Immature natural killer cell (primary cell): Measurements from ENCODE around the gene GSK3B. TPM values are rescaled to one million over a fixed set of nuclear protein-coding genes. Genes with fewer than 3 reads are reported as not detected.

Source experiments
- DNase-seq, 3 donors: peaks; one replicate each; pipeline ENCODE4 v3.0.0; 2022; ENCODE audit warnings: mixed read lengths in 1 of 3
- H3K27ac Mint-ChIP-seq, 6 donors: one replicate each; pipeline ENCODE4 v1.8.0; 2020; ENCODE audit warnings: mixed read lengths in 6 of 6, mild to moderate bottlenecking in 5 of 6, inconsistent platforms in 4 of 6, moderate library complexity in 3 of 6
- H3K27me3 Mint-ChIP-seq, 3 donors: one replicate each; pipeline ENCODE4 v1.8.0; 2020 to 2021; ENCODE audit warnings: low read depth in 3 of 3, mild to moderate bottlenecking in 3 of 3, mixed read lengths in 3 of 3, moderate library complexity in 3 of 3, inconsistent platforms in 1 of 3
- H3K36me3 Mint-ChIP-seq, 3 donors: one replicate each; pipeline ENCODE4 v1.8.0; 2020; ENCODE audit warnings: mixed read lengths in 3 of 3, inconsistent platforms in 2 of 3, mild to moderate bottlenecking in 2 of 3
- H3K4me1 Mint-ChIP-seq, 2 donors: one replicate each; pipeline ENCODE4 v1.8.0; 2020; ENCODE audit warnings: inconsistent platforms in 2 of 2, mild to moderate bottlenecking in 2 of 2, mixed read lengths in 2 of 2, moderate library complexity in 1 of 2
- H3K4me3 Mint-ChIP-seq, 5 donors: one replicate each; pipeline ENCODE4 v1.8.0; 2020; ENCODE audit warnings: mild to moderate bottlenecking in 5 of 5, mixed read lengths in 5 of 5, inconsistent platforms in 3 of 5, moderate library complexity in 3 of 5
- H3K9me3 Mint-ChIP-seq, 6 donors: one replicate each; pipeline ENCODE4 v1.8.0; 2020; ENCODE audit warnings: mild to moderate bottlenecking in 6 of 6, mixed read lengths in 6 of 6, inconsistent platforms in 4 of 6, moderate library complexity in 3 of 6
- polyA plus RNA-seq, 3 donors: library from polyadenylated mRNA; unstranded; fragments of 300-500 nt; fragmentation: Illumina TruSeq; gene quantifications; one replicate each; pipeline ENCODE4 v1.2.3, GENCODE V29; 2021

GSK3B gene
- polyA plus RNA-seq, 3 donors from 2014 or later, result 11.9 to 26.6 (median 20.0) TPM

GRCh38 chr3:119794401-119794800, 299.8 kb downstream of the GSK3B start:
- no peak for DNase-seq
- Mint-ChIP-seq H3K4me1 (no peaks in the 10 kb centered on the region), H3K9me3 (peaks cover 0 to 2% (median 0%) of the 10 kb centered on the region in 6 donors), H3K27ac (no peak overlapping the region), H3K4me3 (no peak overlapping the region), H3K27me3 (peaks cover 2% of the 10 kb centered on the region in 3 donors), H3K36me3 (no peaks in the 10 kb centered on the region)

- peaks cover 2% of the 10 kb centered on the region in 3 donors for H3K27me3 Mint-ChIP-seq
- H3K4me3 Mint-ChIP-seq, result no peak overlapping the region
- no peak overlapping the region for H3K27ac Mint-ChIP-seq
- H3K4me1 Mint-ChIP-seq, result no peaks in the 10 kb centered on the region
- DNase-seq, result no peak
- no peaks in the 10 kb centered on the region for H3K36me3 Mint-ChIP-seq
- H3K9me3 Mint-ChIP-seq, result peaks cover 0 to 2% (median 0%) of the 10 kb centered on the region in 6 donors
Measured at GRCh38 chr3:119792270-119792669, 302.0 kb downstream of the GSK3B start.

- no peak overlapping the region for H3K27ac Mint-ChIP-seq
- peaks cover 0 to under 1% (median 0%) of the 10 kb centered on the region in 6 donors for H3K9me3 Mint-ChIP-seq
- DNase-seq, result no peak
- no peaks in the 10 kb centered on the region for H3K4me1 Mint-ChIP-seq
- no peaks in the 10 kb centered on the region for H3K36me3 Mint-ChIP-seq
- peaks cover 0 to 2% (median 2%) of the 10 kb centered on the region in 3 donors for H3K27me3 Mint-ChIP-seq
- no peak overlapping the region for H3K4me3 Mint-ChIP-seq
Measured at GRCh38 chr3:119790369-119790768, 303.9 kb downstream of the GSK3B start.

- Mint-ChIP-seq H3K4me3 (no peak overlapping the region), H3K36me3 (no peaks in the 10 kb centered on the region), H3K27ac (no peak overlapping the region), H3K9me3 (no peaks in the 10 kb centered on the region), H3K4me1 (no peaks in the 10 kb centered on the region), H3K27me3 (peaks cover 0 to 4% (median 2%) of the 10 kb centered on the region in 3 donors)
- no peak for DNase-seq
Measured at GRCh38 chr3:119786409-119786808, 307.8 kb downstream of the GSK3B start.

GRCh38 chr3:119783883-119784282, 310.4 kb downstream of the GSK3B start:
- no peaks in the 10 kb centered on the region for H3K9me3 Mint-ChIP-seq
- H3K36me3 Mint-ChIP-seq, result no peaks in the 10 kb centered on the region
- H3K27ac Mint-ChIP-seq, result no peak overlapping the region
- no peak for DNase-seq
- no peak overlapping the region for H3K4me3 Mint-ChIP-seq
- no peaks in the 10 kb centered on the region for H3K4me1 Mint-ChIP-seq
- H3K27me3 Mint-ChIP-seq, result peaks cover 0 to 4% (median 2%) of the 10 kb centered on the region in 3 donors

- Mint-ChIP-seq H3K36me3 (no peaks in the 10 kb centered on the region), H3K27me3 (peaks cover 0 to 4% (median 2%) of the 10 kb centered on the region in 3 donors), H3K9me3 (no peaks in the 10 kb centered on the region), H3K4me1 (no peaks in the 10 kb centered on the region), H3K27ac (no peak overlapping the region), H3K4me3 (no peak overlapping the region)
- DNase-seq, result no peak
Measured at GRCh38 chr3:119783255-119783654, 311.0 kb downstream of the GSK3B start.

- Mint-ChIP-seq H3K27ac (no peak overlapping the region), H3K27me3 (peaks cover 0 to 4% (median 2%) of the 10 kb centered on the region in 3 donors), H3K4me3 (no peak overlapping the region), H3K36me3 (no peaks in the 10 kb centered on the region), H3K9me3 (no peaks in the 10 kb centered on the region), H3K4me1 (no peaks in the 10 kb centered on the region)
- DNase-seq, result no peak
Measured at GRCh38 chr3:119782460-119782859, 311.8 kb downstream of the GSK3B start.

GRCh38 chr3:119781330-119782198, 312.7 kb downstream of the GSK3B start, which contains the start of gene NR1I2:
Gene NR1I2 (plus strand): TSS chr3:119782101.
- Mint-ChIP-seq H3K9me3 (no peaks in the 10 kb centered on the region), H3K27ac (no peak within 1 kb of the TSS)

GRCh38 chr3:119779731-119780383, 314.4 kb downstream of the GSK3B start:
- Mint-ChIP-seq H3K27ac (no peak overlapping the region), H3K9me3 (peaks cover 0 to 3% (median under 1%) of the 10 kb centered on the region in 6 donors), H3K4me1 (no peaks in the 10 kb centered on the region), H3K36me3 (no peaks in the 10 kb centered on the region), H3K27me3 (peaks cover 0 to 4% (median 0%) of the 10 kb centered on the region in 3 donors), H3K4me3 (no peak overlapping the region)
- DNase-seq, result no peak

More at GRCh38 chr3:119781330-119782198, 312.7 kb downstream of the GSK3B start, which contains the start of gene NR1I2:
- Mint-ChIP-seq H3K36me3 (no peaks in the 10 kb centered on the region), H3K4me1 (no peaks in the 10 kb centered on the region), H3K4me3 (no peak within 1 kb of the TSS), H3K27me3 (peaks cover 0 to 4% (median 2%) of the 10 kb centered on the region in 3 donors)
- DNase-seq, result no peak

GRCh38 chr3:119778811-119779210, 315.4 kb downstream of the GSK3B start:
- Mint-ChIP-seq H3K4me1 (no peaks in the 10 kb centered on the region), H3K9me3 (peaks cover 0 to 4% (median under 1%) of the 10 kb centered on the region in 6 donors), H3K36me3 (no peaks in the 10 kb centered on the region), H3K4me3 (no peak overlapping the region), H3K27ac (no peak overlapping the region), H3K27me3 (peaks cover 0 to 4% (median 0%) of the 10 kb centered on the region in 3 donors)
- DNase-seq, result no peak

GRCh38 chr3:119778176-119778575, 316.1 kb downstream of the GSK3B start:
- no peaks in the 10 kb centered on the region for H3K4me1 Mint-ChIP-seq
- no peaks in the 10 kb centered on the region for H3K36me3 Mint-ChIP-seq
- H3K4me3 Mint-ChIP-seq, result no peak overlapping the region
- DNase-seq, result no peak
- H3K9me3 Mint-ChIP-seq, result peaks cover 0 to 5% (median under 1%) of the 10 kb centered on the region in 6 donors
- peaks cover 0 to 4% (median 0%) of the 10 kb centered on the region in 3 donors for H3K27me3 Mint-ChIP-seq
- no peak overlapping the region for H3K27ac Mint-ChIP-seq

GRCh38 chr3:119776304-119776703, 317.9 kb downstream of the GSK3B start:
- H3K27ac Mint-ChIP-seq, result no peak overlapping the region
- H3K4me3 Mint-ChIP-seq, result no peak overlapping the region
- peaks cover 0 to 2% (median 0%) of the 10 kb centered on the region in 3 donors for H3K27me3 Mint-ChIP-seq
- no peaks in the 10 kb centered on the region for H3K4me1 Mint-ChIP-seq
- no peaks in the 10 kb centered on the region for H3K36me3 Mint-ChIP-seq
- H3K9me3 Mint-ChIP-seq, result peaks cover 0 to 5% (median under 1%) of the 10 kb centered on the region in 6 donors
- no peak for DNase-seq

- DNase-seq, result no peak
- peaks cover 0 to 2% (median 0%) of the 10 kb centered on the region in 3 donors for H3K27me3 Mint-ChIP-seq
- H3K4me3 Mint-ChIP-seq, result no peak overlapping the region
- no peaks in the 10 kb centered on the region for H3K36me3 Mint-ChIP-seq
- no peaks in the 10 kb centered on the region for H3K4me1 Mint-ChIP-seq
- H3K27ac Mint-ChIP-seq, result no peak overlapping the region
- H3K9me3 Mint-ChIP-seq, result peaks cover 0 to 8% (median under 1%) of the 10 kb centered on the region in 6 donors
Measured at GRCh38 chr3:119774444-119774843, 319.8 kb downstream of the GSK3B start.
